ENCODE results near the gene SFMBT2. TPM values are rescaled to one million over a fixed set of nuclear protein-coding genes. Genes with fewer than 3 reads are reported as not detected.

SFMBT2 gene
- total RNA-seq, 1 experiment from 2014 or later: 1.3 TPM

DNA sequence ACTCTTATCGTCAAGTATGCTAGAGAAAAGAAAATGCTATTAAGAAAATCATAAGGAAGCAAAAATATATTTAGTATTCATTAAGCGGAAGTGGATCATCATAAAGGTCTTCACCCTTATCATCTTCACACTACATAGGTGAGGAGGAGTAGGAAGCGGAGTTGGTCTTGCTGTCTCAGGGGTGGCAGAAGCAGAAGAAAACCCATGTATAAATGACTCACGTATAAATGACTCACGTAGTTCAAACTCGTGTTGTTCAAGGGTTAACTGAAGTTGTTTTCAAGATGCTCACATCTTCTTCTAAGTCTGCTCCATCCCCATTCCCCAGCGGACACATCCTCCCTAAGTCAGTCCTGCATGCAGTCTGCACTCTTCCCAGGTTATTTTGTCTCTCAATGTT lies 72.4 kb downstream of the SFMBT2 start:
- no peaks in the 10 kb centered on the region for H3K27me3 ChIP-seq (ENCODE audit: control insufficient read depth, insufficient read depth, low read length)
- H3K4me1 ChIP-seq (ENCODE audit: control insufficient read depth, insufficient read depth, low read length): no peaks in the 10 kb centered on the region
- intact Hi-C loops (cut with micrococcal nuclease; ENCODE audit: unreplicated experiment) (no loop called here), in situ Hi-C loops (cut with HindIII; ENCODE audit: low pct_unique_long_range_greater_than_20kb, low sequenced_read_pairs) (no loop called here)
- no peak overlapping the region for H3K27ac ChIP-seq (ENCODE audit: low read length)
- H3K4me3 ChIP-seq (ENCODE audit: low read depth in 2 of 2, low read length in 2 of 2): no peak overlapping the region
- TF ChIP-seq, protein P1, sequence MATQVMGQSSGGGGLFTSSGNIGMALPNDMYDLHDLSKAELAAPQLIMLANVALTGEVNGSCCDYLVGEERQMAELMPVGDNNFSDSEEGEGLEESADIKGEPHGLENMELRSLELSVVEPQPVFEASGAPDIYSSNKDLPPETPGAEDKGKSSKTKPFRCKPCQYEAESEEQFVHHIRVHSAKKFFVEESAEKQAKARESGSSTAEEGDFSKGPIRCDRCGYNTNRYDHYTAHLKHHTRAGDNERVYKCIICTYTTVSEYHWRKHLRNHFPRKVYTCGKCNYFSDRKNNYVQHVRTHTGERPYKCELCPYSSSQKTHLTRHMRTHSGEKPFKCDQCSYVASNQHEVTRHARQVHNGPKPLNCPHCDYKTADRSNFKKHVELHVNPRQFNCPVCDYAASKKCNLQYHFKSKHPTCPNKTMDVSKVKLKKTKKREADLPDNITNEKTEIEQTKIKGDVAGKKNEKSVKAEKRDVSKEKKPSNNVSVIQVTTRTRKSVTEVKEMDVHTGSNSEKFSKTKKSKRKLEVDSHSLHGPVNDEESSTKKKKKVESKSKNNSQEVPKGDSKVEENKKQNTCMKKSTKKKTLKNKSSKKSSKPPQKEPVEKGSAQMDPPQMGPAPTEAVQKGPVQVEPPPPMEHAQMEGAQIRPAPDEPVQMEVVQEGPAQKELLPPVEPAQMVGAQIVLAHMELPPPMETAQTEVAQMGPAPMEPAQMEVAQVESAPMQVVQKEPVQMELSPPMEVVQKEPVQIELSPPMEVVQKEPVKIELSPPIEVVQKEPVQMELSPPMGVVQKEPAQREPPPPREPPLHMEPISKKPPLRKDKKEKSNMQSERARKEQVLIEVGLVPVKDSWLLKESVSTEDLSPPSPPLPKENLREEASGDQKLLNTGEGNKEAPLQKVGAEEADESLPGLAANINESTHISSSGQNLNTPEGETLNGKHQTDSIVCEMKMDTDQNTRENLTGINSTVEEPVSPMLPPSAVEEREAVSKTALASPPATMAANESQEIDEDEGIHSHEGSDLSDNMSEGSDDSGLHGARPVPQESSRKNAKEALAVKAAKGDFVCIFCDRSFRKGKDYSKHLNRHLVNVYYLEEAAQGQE (IDR thresholded peaks at IDR 0.05; ENCODE audit: insufficient read depth in 1 of 2, low read depth in 2 of 2, low read length in 1 of 2): no peak
- no peak for TF ChIP-seq POLR2AphosphoS5 (IDR thresholded peaks at IDR 0.05; ENCODE audit: low read depth, low read length)
- no peak for TF ChIP-seq TCF7L2 (IDR thresholded peaks at IDR 0.05; ENCODE audit: low read depth, low read length)
- TF ChIP-seq, protein P2, sequence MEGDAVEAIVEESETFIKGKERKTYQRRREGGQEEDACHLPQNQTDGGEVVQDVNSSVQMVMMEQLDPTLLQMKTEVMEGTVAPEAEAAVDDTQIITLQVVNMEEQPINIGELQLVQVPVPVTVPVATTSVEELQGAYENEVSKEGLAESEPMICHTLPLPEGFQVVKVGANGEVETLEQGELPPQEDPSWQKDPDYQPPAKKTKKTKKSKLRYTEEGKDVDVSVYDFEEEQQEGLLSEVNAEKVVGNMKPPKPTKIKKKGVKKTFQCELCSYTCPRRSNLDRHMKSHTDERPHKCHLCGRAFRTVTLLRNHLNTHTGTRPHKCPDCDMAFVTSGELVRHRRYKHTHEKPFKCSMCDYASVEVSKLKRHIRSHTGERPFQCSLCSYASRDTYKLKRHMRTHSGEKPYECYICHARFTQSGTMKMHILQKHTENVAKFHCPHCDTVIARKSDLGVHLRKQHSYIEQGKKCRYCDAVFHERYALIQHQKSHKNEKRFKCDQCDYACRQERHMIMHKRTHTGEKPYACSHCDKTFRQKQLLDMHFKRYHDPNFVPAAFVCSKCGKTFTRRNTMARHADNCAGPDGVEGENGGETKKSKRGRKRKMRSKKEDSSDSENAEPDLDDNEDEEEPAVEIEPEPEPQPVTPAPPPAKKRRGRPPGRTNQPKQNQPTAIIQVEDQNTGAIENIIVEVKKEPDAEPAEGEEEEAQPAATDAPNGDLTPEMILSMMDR (IDR thresholded peaks at IDR 0.05): no peak
- no peak for TF ChIP-seq SIN3A (IDR thresholded peaks at IDR 0.05; ENCODE audit: borderline replicate concordance, insufficient read depth, low read depth, low read length)
- ChIA-PET POLR2A (no interaction called here), CTCF (no interaction called here)
- no peaks in the 10 kb centered on the region for H3K36me3 ChIP-seq (ENCODE audit: control insufficient read depth, insufficient read depth, low read length)
- no peak for DNase-seq (ENCODE audit: low read depth, low spot score)
- no TSS peak for BruUV-seq (replicated peaks)
- no peaks in the 10 kb centered on the region for H3K9me3 ChIP-seq (ENCODE audit: control insufficient read depth, insufficient read depth, low read depth, low read length)
- ATAC-seq: no peak

DNA sequence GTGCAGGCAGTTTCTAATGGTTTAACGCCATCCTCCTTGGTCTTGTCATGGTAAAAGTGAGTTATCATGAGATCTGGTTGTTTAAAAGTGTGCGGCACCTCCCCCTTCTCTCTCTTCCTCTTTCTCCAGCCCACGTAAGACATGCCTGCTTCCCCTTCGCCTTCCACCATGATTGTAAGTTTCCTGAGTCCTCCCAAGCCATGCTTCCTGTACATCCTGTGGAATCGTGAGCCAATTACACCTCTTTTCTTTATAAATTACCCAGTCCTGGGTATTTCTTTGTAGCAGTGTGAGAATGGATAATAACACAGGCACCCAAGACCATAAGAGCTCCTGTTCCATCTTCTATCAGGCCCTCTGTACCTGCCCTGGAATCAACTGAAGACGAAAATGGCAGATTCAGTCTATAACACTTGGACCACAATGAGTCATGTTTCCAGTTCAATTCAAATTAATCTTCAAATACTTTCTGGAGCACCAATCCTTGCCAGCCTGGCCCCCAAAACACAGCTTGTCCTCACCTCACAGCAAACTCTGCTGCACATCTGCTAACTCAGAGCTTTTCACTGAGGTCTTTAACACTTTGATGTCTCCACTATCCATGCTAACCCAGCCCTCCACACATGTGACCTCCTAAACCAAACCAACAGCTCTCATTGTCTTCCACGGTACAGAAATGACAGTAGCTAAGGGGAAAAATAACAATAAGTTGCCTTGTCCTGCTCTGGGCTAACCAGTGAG lies 73.2 kb downstream of the SFMBT2 start:
- CTCF ChIA-PET: no interaction called here

More for the DNA sequence above, 73.2 kb downstream of the SFMBT2 start:
- ATAC-seq (no peak), DNase-seq (ENCODE audit: low read depth, low spot score) (no peak)
- intact Hi-C loops (cut with micrococcal nuclease; ENCODE audit: unreplicated experiment) (no loop called here), in situ Hi-C loops (cut with HindIII; ENCODE audit: low pct_unique_long_range_greater_than_20kb, low sequenced_read_pairs) (no loop called here)
- H3K4me1 ChIP-seq (ENCODE audit: control insufficient read depth, insufficient read depth, low read length): no peaks in the 10 kb centered on the region
- no peaks in the 10 kb centered on the region for H3K9me3 ChIP-seq (ENCODE audit: control insufficient read depth, insufficient read depth, low read depth, low read length)
- no TSS peak for BruUV-seq (replicated peaks)
- TF ChIP-seq TCF7L2 (IDR thresholded peaks at IDR 0.05; ENCODE audit: low read depth, low read length): no peak
- TF ChIP-seq SIN3A (IDR thresholded peaks at IDR 0.05; ENCODE audit: borderline replicate concordance, insufficient read depth, low read depth, low read length): no peak
- TF ChIP-seq, protein P1 (IDR thresholded peaks at IDR 0.05; ENCODE audit: insufficient read depth in 1 of 2, low read depth in 2 of 2, low read length in 1 of 2): no peak
- TF ChIP-seq, protein P2 (IDR thresholded peaks at IDR 0.05): no peak
- no peak for TF ChIP-seq POLR2AphosphoS5 (IDR thresholded peaks at IDR 0.05; ENCODE audit: low read depth, low read length)
- H3K4me3 ChIP-seq (ENCODE audit: low read depth in 2 of 2, low read length in 2 of 2): no peak overlapping the region
- no peaks in the 10 kb centered on the region for H3K36me3 ChIP-seq (ENCODE audit: control insufficient read depth, insufficient read depth, low read length)
- H3K27ac ChIP-seq (ENCODE audit: low read length): no peak overlapping the region
- H3K27me3 ChIP-seq (ENCODE audit: control insufficient read depth, insufficient read depth, low read length): no peaks in the 10 kb centered on the region
- POLR2A ChIA-PET: no interaction called here

All from Panc1 (cell line).